Measurements from ENCODE around the gene ELK1.
"Not testable (repeated sequence)": the region's sequence is repeated elsewhere in the genome, so short reads cannot be mapped to it uniquely, and the experiment has no call there.

The ELK1 gene

GRCh38 chrX:47619486-47620302 is 30.7 kb downstream of the ELK1 start, which contains the start of gene SYN1:
SYN1 (minus strand) TSS chrX:47619857; CDS start chrX:47619728, 129 bp downstream.
- intact Hi-C loops (cut with DNase I) = no loop called here
- DNase-seq = peak; percentile 52 to 90 (median 82)

GRCh38 chrX:47618923-47619485 is 31.4 kb downstream of the ELK1 start:
- DNase-seq = peak in 1 of 42 donors; percentile 14
- intact Hi-C loops (cut with DNase I) = no loop called here

DNA sequence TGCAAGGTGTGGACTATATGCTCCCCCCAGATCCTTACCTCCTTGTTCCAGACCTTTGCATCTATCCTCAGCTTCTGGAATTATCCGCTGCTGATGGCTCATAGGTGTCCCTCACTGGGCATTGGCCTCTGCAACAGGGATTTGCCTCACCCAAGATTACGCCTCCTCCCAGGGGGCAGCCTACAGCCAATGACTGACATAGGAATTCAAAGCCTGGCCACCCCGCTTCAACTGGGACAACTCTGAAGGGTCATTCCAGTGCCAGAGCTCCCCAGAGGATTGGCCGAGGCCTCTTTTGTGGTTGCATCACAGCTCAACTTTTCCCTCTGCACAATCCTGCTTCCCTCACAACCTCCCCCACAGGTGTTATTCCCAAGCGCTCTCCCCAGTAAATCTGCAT is 35.7 kb downstream of the ELK1 start:
- peak in 4 of 42 donors; percentile 5 to 34 (median 11) for DNase-seq
- intact Hi-C loops (cut with DNase I) = no loop called here

- intact Hi-C loops (cut with DNase I) = no loop called here
- peak in 34 of 42 donors; percentile 6 to 80 (median 41) for DNase-seq
These were observed 37.3 kb downstream of the ELK1 start for GRCh38 chrX:47613082-47613481.

DNA sequence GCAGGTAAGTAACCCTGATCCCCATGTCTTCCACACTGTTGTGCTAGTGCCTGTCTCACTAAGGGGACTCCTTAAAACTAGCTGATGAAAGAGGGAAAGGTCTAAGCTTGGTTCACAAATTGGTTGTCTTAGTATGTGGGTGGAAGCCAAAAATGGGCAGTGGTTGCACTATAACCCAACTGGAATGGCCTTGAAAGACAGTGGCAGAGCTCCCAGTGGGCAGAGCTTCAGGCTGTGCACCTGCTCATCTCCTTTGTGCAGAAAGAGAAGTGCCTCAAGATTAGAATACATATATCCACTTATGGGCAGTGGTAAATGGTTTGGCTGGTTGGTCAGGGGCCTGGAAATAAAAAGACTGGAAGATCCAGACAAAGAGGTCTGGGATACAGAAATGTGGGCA is 37.9 kb downstream of the ELK1 start:
- peak in 2 of 42 donors; percentile 9 to 16 for DNase-seq
- intact Hi-C loops (cut with DNase I) = no loop called here

DNA sequence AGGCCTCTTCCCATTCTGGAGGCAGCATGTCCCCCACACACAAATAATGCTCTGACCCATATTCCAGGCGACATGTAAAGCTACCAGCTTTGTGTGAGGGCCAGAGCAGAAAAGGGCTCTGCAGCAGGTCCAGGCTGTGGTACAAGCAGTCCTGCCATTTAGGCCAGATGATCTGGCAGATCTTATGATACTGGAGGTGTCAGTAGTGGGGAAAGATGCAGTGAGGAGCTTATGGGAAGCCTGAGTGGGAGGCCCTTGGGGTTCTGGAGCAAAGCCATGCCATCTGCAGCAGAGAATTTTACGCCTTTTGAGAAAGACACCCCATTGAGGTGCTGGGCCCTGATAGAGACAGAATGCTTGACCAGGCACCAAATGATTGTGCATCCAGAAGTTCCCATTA is 38.4 kb downstream of the ELK1 start:
- peak in 2 of 42 donors; percentile 11 to 29 for DNase-seq
- intact Hi-C loops (cut with DNase I) = no loop called here

GRCh38 chrX:47611489-47611888 is 38.9 kb downstream of the ELK1 start:
- no peak for DNase-seq
- intact Hi-C loops (cut with DNase I) = no loop called here

GRCh38 chrX:47610511-47610910 is 39.9 kb downstream of the ELK1 start:
- no peak for DNase-seq
- intact Hi-C loops (cut with DNase I) = no loop called here

- intact Hi-C loops (cut with DNase I) = no loop called here
- DNase-seq = peak in 24 of 42 donors; percentile 5 to 54 (median 27)
These were observed 42.1 kb downstream of the ELK1 start for GRCh38 chrX:47608130-47608810.

DNA sequence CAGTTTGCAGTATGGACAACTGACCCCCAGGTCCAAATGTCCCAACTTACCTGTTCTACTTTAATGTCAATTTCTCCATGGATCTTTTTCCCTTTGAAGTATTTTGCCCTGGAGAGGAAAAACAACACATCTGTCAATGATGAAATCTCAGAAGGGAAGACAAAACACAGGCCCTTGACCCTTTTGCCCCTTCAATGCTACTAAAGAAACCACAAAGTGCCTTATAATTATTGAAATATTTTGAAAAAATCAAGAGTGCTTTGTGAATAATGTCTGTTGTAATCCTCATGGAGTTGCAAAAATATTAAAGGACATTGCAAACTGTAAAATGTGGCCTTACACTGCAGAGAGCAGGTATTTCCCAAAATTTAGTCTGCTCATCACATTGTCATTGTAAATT is 43.3 kb downstream of the ELK1 start:
- intact Hi-C loops (cut with DNase I) = no loop called here
- DNase-seq = no peak

DNA sequence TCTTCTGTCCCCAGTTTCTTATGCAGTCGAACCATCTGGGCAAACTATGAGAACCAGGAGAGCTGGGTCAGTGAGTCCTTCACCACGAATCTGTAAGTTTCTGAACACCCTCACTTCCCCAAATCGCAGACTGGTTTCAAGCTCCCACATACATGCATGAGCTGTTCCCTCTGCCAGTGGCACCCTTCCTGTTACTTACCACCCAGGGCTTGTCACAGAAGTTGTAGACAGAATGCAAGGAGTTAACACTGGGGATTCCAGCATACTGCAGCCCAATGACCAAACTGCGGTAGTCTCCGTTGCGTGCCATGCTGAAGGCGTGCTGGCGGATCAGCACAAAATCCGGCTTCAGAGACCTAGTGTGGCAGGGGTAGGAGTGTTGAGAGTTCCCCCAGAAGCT is 45.3 kb downstream of the ELK1 start:
- intact Hi-C loops (cut with DNase I) = no loop called here
- DNase-seq = peak in 2 of 42 donors; percentile 2 to 7

DNA sequence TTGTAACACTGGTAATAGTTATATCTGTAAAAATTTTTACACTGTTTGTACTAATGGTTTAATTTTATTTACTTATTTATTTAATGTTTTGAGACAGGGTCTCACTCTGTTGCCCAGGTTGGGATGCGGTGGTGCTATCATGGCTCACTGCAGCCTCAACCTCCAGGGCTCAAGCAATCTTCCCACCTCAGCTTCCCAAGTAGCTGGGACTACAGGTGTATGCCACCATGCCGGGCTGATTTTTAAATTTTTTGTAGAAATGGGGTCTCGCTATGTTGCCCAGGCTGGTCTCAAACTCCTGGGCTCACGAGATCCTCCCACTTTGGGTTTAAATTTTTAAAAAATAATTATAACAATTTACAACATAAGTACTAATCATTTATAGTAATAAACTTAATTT is 47.2 kb downstream of the ELK1 start:
- peak in 2 of 42 donors; percentile 2 to 36 for DNase-seq
- intact Hi-C loops (cut with DNase I) = not testable (repeated sequence)

- intact Hi-C loops (cut with DNase I) = no loop called here
- DNase-seq = no peak
These were observed 53.1 kb downstream of the ELK1 start for GRCh38 chrX:47597222-47597621.

DNA sequence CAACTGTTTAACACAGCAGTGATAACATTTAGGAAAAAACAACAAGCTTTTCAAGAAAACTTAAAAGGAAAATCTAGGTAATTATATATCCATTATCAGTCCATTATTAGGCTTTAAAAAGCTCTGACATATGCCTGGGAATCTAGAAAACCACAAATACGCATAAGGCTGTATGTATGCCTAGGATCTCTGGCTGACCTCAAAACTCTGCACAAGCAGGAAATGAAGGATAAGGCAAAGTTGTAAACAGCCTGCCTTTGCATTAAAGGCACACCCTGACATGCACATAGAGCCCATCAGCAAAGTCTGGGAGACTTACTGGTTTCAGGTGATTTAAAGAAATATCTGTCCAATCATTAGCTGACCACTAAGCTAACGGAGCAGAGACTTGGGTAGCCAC is 54.1 kb downstream of the ELK1 start:
- intact Hi-C loops (cut with DNase I) = no loop called here
- no peak for DNase-seq

DNA sequence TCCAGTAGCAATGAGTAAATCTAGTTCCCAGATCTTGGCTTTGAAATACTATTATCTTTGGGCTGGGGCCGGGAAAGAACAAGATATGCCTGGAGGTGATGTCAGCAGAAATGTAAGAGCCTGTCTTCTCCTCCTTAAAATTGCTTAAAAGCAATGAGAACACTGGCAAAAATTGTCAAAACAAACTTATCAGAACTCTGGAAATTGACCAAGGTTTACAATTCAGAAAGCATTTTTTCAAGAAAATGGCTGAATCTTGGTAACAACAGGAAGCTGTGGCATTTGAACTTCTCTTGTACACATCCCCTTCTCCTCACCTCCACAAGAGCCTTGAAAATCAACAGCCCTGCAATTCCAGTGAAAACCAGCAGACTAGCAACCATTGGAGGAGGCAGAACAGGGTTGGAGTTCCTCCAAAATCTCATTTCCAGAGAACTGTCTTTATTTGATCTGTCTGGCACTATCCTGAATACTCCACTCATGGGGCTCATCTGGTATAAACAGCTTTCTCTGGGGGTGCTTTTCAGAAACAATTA is 54.6 kb downstream of the ELK1 start:
- DNase-seq = peak in 2 of 42 donors; percentile 9 to 13
- intact Hi-C loops (cut with DNase I) = no loop called here

- intact Hi-C loops (cut with DNase I) = no loop called here
- no peak for DNase-seq
These were observed 56.8 kb downstream of the ELK1 start for GRCh38 chrX:47593522-47593921.

GRCh38 chrX:47590984-47591383 is 59.4 kb downstream of the ELK1 start:
- peak in 2 of 42 donors; percentile 5 to 23 for DNase-seq
- intact Hi-C loops (cut with DNase I) = no loop called here

DNA sequence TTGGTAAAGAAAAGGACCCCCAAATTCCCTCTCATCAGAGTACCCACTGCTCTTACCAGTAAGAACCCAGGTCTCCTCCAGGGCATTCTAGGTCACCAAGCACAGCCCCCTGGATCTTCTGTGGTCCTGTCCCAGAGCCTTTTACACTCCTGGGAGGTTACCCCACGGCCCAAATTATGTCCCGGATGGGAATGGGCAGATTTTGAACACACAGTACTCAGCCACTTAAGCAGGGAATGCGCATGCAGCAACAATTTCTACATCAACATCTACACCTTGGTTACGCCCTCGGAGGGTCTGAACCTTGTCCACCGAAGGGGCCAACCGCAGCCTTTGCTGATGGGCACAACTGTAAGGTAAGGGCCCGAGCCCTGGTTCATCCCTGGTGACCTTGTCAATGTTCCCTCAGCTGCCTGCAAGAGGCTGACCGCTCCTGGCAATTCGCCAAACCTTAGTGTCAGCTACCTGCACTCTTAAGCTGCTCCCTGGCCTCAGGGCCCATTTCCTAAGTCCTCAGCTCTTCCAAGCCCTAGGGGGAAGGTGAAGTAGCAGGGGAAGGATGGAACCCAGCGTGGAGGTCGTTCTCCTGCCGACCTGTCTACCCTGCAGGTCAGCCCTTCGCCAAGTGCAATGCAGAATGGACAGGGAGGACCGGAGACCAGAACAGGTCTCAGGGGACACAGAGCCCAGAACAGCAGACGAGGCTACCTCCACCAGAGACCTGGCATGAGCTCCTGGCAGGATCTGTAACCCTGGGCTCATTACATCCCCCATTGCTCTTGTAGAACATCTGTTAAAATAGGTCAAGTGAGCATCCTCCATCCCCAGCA is 62.2 kb downstream of the ELK1 start:
- intact Hi-C loops (cut with DNase I) = no loop called here
- peak in 1 of 42 donors; percentile 13 for DNase-seq

Data from head of caudate nucleus (tissue), 42 donors.